Mononuclear cell (primary cell): Measurements from ENCODE around the gene WDR35. TPM values are rescaled to one million over a fixed set of nuclear protein-coding genes. Genes with fewer than 3 reads are reported as not detected.
"Not testable (repeated sequence)": the region's sequence is repeated elsewhere in the genome, so short reads cannot be mapped to it uniquely, and the experiment has no call there.

ENCODE experiments used
- H3K27me3 ChIP-seq: 2 replicates; pipeline ENCODE4 v1.6.0; 2011; ENCODE audit warnings: low read length, control low read depth; ENCODE audit not compliant: insufficient read depth
- H3K4me1 ChIP-seq: 2 replicates; pipeline ENCODE4 v1.5.1; 2011; ENCODE audit warnings: mild to moderate bottlenecking, low read length, control low read depth; ENCODE audit not compliant: insufficient read depth
- H3K4me3 ChIP-seq: 2 replicates; pipeline ENCODE4 v1.5.1; 2011; ENCODE audit warnings: mild to moderate bottlenecking, low read length, moderate library complexity
- H3K9me3 ChIP-seq: 2 replicates; pipeline ENCODE4 v1.5.1; 2011; ENCODE audit warnings: low read depth, mild to moderate bottlenecking, control low read depth, low read length
- total RNA-seq: library from RNA; depleted of rRNA; stranded (reverse); fragments of >200 nt; gene quantifications from one replicate; pipeline ENCODE4 v1.2.3, GENCODE V29; 2012

Gene WDR35
- total RNA-seq, 1 donor: 3.5 TPM

DNA sequence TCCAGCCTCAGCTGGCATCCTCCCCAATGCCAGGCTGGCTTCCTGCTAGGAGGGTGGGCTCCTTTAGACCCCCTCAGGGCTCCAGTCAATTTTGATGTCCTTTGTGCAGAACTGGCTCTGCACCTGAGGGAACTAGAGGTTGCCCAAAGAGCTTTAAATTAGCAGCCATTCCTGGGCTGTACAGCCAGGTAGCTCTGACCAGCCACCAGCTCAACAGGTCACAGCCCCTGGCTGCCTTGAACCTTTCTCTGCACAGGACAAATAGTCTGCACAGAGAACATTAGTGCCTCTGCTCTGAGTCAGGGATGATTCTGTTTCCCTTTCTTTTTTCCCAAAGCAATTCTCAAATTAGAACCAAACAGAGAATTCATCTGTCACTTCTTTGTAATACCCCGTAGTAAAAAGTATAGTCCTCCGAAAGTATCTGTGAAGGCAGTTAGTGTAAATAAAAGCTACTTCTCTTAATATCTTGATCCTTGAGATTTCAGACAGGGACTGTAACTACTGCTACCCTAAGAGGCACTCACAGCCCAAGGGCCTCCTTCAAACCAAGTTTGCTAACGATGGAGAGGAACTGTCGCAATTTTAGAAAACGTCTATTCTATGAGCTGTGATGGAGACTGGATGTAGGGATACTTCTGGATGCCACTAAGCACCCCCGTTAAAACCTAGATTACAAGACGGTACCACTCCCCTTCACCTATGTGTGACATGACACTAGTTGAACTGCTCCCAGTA is 91.1 kb downstream of the WDR35 start:
- Histone ChIP-seq H3K9me3 (no peaks in the 10 kb centered on the region), H3K4me1 (peaks cover 24% of the 10 kb centered on the region), H3K4me3 (no peak overlapping the region), H3K27me3 (no peaks in the 10 kb centered on the region)

DNA sequence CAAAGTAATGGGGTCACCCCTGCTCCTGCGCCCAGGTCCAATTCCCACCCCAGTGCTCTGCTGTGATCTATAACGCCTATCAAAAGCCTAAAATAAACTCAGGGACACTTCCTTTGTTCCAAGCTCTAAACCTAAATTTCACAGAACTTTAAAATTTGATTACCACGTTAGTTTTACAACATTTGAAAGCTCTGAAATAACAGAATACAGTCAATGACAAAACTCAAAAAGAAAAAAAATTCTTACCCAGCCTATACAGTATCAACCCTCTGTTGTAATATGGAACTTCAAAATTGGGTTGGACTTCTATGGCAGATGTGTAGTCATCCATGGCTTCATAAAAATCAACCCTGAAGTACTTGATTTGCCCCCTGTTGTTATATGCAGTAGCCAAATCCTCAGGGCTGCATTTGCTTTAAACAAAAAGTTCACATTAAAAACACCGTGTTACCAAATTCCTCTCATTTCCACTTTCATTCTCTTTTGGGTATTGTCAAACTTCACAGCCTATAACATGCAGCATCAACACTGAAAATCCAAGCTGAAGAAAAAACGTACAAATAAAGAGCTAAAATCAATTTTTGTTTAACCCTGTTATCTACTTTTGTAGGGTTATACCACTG is 92.2 kb downstream of the WDR35 start:
- H3K9me3 ChIP-seq: no peaks in the 10 kb centered on the region
- peaks cover 24% of the 10 kb centered on the region for H3K4me1 ChIP-seq
- no peak overlapping the region for H3K4me3 ChIP-seq
- H3K27me3 ChIP-seq: no peaks in the 10 kb centered on the region

DNA sequence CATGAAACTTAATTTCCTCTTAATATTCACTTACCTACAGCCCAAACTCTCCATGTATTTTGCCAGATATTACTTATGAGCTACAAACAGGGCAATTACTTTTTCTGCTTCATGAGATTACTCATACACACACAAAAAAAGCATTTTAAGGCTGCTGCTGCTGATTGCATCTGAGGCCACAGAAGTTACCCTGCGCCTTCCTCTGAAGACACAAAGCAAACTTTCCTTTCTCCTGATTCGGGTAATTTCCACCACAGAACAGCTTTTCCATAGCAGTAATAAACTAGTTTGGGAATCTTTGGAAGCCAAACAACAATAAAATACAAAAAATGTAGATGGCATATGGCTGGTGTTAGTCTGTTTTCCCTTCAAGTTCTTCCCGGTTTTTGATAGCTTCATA is 94.4 kb downstream of the WDR35 start:
- Histone ChIP-seq H3K4me1 (peaks cover 34% of the 10 kb centered on the region), H3K9me3 (peaks cover 5% of the 10 kb centered on the region), H3K4me3 (no peak overlapping the region), H3K27me3 (no peaks in the 10 kb centered on the region)

DNA sequence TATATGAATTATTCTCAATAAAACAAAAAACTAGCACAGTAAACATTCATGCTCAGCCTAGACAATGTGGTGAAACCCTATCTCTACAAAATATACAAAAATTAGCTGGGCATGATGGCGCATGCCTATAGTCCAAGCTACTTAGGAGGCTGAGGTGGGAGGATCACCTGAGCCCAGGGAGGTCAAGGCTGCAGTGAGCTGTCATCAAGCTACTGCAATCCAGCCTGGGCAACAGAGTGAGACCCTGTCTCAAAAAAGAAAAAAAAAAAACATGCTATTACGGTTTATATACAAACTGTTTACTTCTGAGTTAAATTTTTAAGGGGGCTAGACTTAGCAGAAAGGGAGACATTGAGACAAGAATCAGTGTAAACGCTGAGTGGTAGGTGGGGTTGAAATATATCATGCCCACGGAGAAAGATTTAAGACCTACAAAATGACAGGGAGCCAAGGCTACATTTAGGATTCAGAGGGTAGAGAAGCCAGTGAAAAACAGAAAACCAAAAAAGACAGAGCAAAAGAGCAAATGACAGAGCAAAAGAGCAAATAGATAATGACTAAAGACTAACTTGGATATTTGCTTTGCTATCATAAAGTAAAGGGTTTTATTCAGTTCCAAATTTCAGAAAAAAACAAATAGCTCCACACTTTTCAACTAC is 95.6 kb downstream of the WDR35 start:
- Histone ChIP-seq H3K4me1 (peaks cover 29% of the 10 kb centered on the region), H3K27me3 (no peaks in the 10 kb centered on the region), H3K4me3 (no peak overlapping the region), H3K9me3 (peaks cover 5% of the 10 kb centered on the region)

DNA sequence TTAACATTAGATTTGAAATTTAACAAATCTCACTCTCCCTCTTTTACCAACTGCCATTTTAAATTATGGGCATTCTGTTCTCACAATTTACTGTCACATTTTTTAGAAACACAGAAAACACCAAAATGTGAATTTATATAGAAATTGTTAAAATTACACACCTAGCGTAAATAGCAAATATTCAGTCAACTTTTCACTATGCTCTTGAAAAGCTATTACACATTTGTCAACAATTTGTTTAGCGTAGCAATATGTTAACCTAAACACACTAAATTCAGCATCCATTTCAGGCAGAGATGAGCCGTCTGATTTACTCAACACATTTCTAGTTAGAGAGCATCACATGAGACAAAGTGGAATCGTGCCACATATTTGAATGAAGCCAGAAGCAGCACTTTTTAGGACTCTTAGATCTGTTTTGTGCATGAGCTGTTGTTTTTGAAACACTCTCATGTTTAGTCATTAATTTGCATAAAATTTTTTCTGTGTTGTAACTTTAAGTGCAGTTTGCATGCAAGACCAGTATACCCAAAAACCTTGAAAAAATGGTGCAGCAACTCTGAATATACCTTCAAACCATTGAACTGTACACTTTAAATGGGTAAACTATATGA is 96.3 kb downstream of the WDR35 start:
- Histone ChIP-seq H3K4me1 (peaks cover 24% of the 10 kb centered on the region), H3K4me3 (no peak overlapping the region), H3K9me3 (peaks cover 5% of the 10 kb centered on the region), H3K27me3 (no peaks in the 10 kb centered on the region)

DNA sequence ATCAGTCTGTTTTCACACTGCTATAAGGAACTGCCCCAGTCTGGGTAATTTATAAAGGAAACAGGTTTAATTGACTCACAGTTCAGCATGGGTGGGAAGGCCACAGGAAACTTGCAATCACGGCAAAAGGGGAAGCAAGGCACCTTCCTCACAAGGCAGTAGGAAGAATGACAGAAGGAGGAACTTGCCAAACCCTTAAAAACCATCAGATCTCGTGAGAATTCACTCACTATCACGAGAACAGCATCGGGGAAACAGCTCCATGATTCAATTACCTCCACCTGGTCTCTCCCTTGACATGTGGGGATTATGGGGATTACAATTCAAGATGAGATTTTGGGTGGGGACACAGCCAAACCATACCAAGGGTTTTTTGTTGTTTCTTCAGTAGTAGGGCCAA is 97.9 kb downstream of the WDR35 start:
- H3K4me1 ChIP-seq: peaks cover 31% of the 10 kb centered on the region
- not testable (repeated sequence) for H3K4me3 ChIP-seq, H3K9me3 ChIP-seq, H3K27me3 ChIP-seq

DNA sequence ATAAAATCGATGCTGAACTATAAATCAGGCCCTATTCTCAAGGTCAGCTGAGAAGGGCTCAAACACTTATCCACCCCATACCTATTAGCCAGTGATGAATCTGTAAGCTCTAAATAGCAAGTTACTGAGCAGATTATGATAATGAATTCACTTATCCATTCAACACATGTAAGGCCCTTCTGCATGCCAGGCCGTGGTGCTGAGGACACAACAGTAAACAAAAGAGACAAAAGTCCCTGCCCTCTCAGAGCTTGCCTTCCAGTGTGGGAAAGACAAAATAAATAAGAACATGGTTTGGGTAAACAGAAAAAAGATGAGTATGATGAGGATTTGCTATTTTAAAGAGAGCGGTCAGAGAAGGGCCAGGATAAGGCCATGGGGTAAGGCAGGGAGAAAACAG is 99.8 kb downstream of the WDR35 start:
- H3K27me3 ChIP-seq: no peaks in the 10 kb centered on the region
- peaks cover 5% of the 10 kb centered on the region for H3K9me3 ChIP-seq
- H3K4me3 ChIP-seq: no peak overlapping the region
- H3K4me1 ChIP-seq: peaks cover 29% of the 10 kb centered on the region

DNA sequence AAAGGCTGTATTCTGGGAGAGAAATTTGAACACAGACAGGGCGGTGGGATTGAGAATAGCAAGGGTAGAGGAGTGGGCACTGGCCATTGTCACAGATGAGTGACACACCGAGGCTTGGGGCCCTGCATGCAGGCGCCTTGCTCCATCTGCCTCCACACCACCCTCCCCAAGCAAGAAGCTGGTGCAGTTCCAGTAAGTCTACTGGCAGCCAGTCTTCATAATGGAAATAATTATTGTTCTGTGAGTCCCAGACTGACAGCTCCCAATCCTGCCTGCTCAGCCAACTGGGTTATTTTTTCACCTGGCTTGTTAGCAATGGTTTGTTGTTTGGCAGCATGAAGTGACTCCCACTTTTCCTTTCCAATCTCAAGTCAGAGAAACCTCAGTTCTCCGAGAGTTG is 101.1 kb downstream of the WDR35 start:
- H3K27me3 ChIP-seq: no peaks in the 10 kb centered on the region
- H3K4me1 ChIP-seq: peaks cover 29% of the 10 kb centered on the region
- peaks cover 5% of the 10 kb centered on the region for H3K9me3 ChIP-seq
- no peak overlapping the region for H3K4me3 ChIP-seq

DNA sequence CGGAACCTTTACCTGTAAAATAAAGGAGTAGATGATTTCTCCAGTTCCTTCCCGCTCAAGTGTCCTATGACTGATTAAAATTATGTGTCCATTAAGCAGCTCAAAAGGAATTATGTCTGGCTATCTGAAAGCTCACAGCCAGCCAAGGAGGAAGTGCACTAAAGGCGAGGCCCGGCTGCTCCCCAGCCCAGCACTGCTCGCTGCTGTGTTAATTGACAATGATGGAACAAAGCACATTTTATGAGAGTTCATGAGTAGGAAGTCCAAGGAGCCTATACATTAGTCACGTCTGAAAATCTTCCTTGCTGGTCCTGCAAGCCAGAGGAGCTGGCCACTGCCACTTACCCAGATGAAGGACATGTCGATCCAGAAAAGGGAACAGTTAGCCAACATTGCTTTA is 102.4 kb downstream of the WDR35 start:
- H3K9me3 ChIP-seq: peaks cover 4% of the 10 kb centered on the region
- H3K4me3 ChIP-seq: no peak overlapping the region
- no peaks in the 10 kb centered on the region for H3K27me3 ChIP-seq
- peaks cover 29% of the 10 kb centered on the region for H3K4me1 ChIP-seq

DNA sequence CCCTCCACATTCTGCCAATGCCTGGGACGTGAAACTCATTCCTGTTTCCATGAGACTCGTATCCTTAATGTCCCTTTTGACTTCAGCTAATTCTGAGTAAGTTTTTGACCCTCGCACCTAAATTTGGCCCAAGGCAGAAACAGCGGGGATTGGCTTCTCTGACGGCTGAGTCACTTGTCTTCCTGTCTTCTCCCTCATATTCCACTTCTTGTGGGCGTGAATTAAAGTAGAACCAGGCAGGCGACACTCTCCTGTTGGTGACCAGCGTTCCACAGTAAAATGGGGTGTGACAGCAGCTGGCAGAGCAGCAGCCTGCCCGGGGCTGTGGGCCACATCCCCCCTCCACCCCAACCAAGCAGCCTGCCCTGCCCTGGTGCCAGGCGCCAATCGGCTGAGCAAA is 103.6 kb downstream of the WDR35 start:
- Histone ChIP-seq H3K4me1 (peaks cover 19% of the 10 kb centered on the region), H3K27me3 (no peaks in the 10 kb centered on the region), H3K9me3 (no peaks in the 10 kb centered on the region), H3K4me3 (no peak overlapping the region)

DNA sequence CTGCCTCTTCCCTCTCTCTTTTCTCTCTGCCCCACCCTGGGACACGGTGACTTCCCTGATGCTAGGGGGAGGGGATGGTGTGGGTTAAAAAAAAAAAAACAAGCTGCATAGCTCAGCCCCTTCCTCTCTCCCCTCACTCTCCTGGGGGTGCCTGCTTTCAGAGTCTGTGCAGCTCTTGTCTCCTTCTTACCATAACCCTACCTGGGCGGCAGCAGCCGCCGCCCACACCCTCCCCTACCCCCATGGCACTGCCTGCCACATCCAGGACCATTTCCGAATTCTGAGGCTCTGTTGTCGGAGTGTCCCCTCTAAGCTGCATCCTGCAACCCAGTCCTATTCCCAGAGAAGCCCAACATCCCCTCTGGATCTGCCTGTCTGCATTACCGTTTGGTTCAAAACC is 104.1 kb downstream of the WDR35 start:
- Histone ChIP-seq H3K4me3 (no peak overlapping the region), H3K4me1 (peaks cover 17% of the 10 kb centered on the region), H3K27me3 (no peaks in the 10 kb centered on the region), H3K9me3 (no peaks in the 10 kb centered on the region)

DNA sequence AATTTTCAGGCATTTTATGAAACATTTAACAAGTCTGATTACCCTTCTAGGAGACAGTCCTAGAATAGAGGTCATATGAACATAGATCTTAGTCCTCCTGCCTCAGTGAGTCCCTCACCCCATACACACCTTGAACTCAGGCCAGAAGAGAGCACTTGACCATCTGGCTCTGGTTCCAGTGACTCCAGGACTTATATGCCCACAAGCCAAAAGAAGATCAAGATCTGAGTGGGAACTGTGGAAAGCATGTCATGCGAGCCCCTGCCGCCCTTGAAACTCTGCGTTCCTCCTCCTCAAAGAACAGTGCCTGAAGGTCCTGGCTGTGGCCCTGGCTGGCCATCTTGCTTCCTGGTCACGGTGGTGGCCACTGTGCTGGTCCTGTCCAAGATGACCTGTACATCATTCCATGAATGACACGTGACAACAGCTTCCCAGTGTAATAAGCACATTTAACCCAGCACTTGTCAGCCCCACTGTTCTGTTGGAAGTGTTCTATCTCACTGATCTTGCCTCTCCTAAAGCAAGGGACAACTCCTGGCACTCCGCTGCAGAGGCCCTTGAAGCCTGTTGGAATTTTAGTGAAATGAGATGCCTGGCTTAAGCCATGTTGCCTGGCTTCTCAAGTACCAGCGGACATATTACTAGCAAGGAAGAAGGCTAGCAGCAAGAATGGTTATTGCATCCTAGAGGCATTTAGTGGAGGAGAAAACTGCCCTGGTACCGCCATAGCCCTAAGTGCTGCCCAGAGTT is 105.8 kb downstream of the WDR35 start:
- H3K9me3 ChIP-seq: no peaks in the 10 kb centered on the region
- no peak overlapping the region for H3K4me3 ChIP-seq
- peaks cover 13% of the 10 kb centered on the region for H3K4me1 ChIP-seq
- H3K27me3 ChIP-seq: no peaks in the 10 kb centered on the region

DNA sequence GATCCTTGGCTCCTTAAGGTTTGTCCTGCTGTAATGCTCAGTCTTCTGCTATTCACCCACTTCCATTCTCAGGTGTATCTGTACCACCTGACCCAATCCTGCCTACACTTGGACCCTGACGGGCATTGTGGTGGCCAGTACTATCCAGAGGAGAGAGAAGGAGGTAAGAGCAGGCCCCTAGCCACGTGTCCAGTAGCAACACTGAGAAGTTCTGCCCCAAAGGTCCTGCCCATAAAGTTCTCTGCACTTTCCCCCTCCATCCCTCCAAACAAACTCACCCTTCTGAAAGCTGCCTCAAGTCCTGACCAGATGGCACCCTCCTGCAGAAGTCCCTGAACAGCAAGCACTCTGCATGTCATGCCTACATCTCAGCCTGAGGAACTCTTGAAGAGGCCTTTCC is 106.4 kb downstream of the WDR35 start:
- Histone ChIP-seq H3K4me1 (peaks cover 13% of the 10 kb centered on the region), H3K4me3 (no peak overlapping the region), H3K9me3 (no peaks in the 10 kb centered on the region), H3K27me3 (no peaks in the 10 kb centered on the region)

DNA sequence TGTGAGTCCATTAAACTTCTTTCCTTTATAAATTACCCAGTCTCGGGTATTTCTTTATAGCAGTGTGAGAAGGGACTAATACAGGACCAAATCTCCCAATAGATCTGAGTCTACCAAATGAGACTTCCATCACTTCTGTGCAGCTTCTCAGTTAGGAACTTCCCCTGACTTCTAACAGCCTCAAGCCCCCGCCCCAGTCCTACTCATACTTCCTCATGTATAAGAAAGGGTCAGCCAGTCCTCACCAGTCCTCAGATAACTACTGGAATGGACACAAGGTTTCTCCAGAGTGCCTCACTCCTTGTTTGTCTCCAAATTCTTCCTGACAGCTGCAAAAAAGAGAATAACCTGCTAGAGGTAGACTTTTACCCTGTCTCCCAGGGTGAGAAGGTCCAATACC is 107.6 kb downstream of the WDR35 start:
- Histone ChIP-seq H3K27me3 (no peaks in the 10 kb centered on the region), H3K4me1 (peaks cover 4% of the 10 kb centered on the region), H3K4me3 (no peak overlapping the region), H3K9me3 (no peaks in the 10 kb centered on the region)

DNA sequence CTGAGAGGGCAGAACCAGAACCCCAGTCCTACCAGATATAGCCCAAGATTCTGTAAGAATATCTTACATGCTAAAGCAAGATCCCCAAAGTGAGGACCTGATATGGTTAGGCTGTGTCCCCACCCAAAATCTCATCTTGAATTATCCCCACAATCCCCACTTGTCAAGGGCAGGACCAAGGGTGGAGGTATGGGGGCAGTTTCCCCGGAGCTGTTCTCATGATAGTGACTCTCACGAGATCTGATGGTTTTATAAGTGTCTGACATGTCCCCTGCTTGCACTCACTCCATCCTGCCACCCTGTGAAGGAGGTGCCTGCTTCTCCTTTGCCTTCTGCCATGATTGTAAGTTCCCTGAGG is 108.0 kb downstream of the WDR35 start:
- Histone ChIP-seq H3K4me3 (no peak overlapping the region), H3K27me3 (no peaks in the 10 kb centered on the region), H3K4me1 (peaks cover under 1% of the 10 kb centered on the region), H3K9me3 (no peaks in the 10 kb centered on the region)
